ENCODE data around the gene CRISP3.
"Not testable (repeated sequence)": the region's sequence is repeated elsewhere in the genome, so short reads cannot be mapped to it uniquely, and the experiment has no call there.

Gene CRISP3, protein sequence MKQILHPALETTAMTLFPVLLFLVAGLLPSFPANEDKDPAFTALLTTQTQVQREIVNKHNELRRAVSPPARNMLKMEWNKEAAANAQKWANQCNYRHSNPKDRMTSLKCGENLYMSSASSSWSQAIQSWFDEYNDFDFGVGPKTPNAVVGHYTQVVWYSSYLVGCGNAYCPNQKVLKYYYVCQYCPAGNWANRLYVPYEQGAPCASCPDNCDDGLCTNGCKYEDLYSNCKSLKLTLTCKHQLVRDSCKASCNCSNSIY

DNA sequence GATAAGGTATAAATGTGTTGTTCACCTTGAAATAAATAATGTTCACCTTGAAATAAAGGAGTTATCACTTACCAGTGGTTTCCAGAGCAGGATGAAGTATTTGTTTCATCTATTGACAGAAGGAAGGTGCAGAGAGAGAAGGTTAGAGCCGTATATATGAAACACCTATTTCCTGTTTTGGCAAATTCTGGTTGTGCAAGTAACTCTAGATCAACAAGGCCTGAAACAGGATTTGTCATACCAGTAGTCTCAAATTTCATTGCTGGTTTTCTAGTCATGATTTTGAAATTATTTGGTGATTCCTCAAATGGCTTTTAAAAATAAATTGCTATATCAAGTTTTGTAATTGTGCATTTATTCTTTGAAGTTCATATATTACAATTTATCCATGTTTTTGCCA lies at the start of gene CRISP3:
Gene CRISP3, minus strand, starts transcription at position 130 of the 400 bp plus-strand sequence. Its CDS starts 21 bp downstream, at position 109.
- no peak for DNase-seq

DNA sequence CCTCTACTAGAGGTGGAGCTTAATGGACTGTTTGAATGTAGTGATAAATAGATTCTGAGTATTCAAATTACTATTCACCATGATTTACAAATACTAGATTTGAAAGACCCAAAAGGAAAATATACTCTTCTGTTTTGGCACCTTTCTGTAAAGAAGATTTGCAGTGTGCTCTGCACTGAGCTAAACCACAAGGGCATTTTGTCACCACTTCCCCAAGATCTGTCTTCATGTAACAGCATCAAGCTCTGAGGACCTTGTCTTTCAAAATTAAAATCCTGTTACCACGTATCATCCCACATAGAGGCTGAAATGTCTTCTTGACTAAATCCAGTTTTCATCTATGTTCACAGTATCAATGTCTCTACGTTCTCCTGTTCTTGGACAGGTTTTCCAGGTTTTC lies 46.2 kb upstream of the CRISP3 start:
- DNase-seq = no peak

DNA sequence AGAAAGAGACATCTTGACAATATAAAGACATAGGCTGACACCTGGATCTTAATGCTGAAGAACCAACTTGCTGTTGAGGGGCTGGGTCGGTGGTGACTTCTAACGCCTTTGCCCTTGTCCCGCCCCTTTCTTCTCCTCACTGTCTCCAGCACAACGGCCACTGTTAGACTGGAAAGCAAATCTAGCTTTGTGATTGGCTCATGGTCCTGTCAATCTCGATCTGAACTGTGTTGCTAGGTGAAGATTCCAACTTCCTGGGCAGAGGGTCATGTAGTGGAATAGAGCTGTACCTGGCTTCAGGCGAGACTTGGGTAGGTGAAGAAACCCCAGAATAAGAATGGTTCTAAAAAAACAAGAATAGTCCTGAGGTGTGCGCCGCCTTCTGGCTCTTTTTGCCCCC lies 43.0 kb upstream of the CRISP3 start, which contains the start of gene PGK2:
Gene PGK2, minus strand, starts transcription at position 110 of the 400 bp plus-strand sequence. Its CDS starts 98 bp downstream, at position 12.
- no peak for DNase-seq

DNA sequence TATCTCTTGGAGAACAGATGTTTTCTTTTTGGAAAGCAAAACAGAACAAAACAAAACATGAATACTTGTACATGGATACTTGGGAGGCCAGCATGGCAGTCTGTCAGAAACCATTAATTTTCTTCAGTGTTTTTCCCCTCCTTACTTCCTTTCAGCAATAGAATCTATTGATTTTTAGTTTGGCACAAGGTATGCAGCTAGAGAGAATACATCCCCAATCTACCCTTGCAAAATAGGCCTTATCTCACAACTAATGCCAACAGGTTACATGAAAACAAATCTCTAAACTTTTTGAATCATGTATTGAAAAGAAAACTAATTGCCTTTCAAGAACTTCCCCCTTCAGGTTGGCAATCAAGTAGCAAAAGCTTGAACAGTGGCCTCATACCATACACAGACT lies 40.1 kb upstream of the CRISP3 start:
- DNase-seq = no peak

DNA sequence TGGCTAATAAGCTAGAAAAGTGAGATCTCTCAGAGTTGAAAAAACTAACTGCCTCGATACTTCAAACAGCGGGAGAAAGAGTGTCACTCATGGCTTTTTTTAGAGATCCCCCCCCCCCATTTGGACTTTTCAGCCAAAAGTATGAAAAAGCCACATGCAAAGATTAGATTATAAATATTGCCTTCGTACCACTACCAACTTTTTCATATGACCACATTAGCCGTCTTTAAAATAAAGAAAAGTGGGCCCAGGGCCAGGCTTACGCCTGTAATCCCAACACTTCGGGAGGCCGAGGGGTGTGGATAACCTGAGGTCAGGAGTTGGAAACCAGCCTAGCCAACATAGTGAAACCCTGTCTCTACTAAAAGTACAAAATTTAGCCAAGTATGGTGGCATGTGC lies 38.5 kb upstream of the CRISP3 start:
- DNase-seq = no peak

DNA sequence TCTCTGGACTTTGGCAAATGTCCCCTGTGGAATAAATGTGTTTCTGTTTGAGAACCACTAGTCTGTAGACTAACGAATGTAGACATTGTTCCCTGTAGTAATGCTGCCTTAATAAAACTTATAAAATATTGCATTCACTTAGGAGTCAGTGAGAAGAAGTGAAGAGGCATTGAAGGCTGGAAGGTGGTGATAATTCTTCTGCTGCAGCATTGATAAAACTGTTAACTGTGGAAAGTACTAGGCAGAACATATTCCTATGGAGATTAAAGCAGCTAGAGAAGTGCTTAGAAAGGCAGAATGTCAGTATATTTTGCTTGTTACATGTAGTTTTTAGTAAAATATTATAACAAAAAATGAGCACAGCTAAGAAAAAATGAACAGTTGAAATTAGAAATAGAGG lies 38.1 kb upstream of the CRISP3 start:
- DNase-seq = no peak

DNA sequence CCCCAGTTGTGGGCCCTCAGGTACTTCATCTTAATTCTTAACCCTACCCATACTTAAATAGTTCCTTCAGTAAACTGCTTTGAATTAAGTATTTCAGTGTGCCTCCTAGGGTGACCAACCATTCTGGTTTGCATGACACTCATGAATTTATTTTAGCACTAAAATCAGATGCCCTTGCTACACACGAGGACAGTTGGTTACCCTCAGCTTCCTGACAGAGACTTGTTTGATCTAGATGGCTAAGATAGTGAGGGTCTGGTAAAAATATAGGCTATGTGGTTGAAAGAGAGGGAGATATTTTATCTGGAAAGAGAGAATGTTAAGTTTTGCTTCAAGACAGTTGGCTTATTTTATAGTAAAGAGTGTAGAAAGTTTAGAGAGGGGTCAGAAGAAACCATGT lies 32.3 kb upstream of the CRISP3 start:
- no peak for DNase-seq

DNA sequence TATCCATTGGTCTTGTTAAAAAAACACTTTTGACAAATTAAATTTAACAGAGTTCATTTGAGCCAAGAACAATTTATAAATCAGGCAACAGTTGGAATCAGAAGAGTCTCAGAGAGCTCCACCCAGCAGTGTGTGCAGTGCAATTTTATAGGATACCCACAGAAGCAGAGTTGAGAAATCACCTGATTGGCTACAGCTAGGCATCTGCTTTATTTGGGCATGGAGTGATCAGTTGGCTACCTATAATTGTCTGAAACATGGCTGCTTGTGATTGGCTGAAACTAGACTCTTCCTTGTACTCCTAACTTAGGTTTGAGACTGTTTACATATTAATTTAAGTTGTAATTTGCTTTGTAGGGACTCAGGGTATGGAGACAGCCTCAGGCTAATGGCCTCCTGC lies 30.9 kb upstream of the CRISP3 start:
- DNase-seq = no peak

DNA sequence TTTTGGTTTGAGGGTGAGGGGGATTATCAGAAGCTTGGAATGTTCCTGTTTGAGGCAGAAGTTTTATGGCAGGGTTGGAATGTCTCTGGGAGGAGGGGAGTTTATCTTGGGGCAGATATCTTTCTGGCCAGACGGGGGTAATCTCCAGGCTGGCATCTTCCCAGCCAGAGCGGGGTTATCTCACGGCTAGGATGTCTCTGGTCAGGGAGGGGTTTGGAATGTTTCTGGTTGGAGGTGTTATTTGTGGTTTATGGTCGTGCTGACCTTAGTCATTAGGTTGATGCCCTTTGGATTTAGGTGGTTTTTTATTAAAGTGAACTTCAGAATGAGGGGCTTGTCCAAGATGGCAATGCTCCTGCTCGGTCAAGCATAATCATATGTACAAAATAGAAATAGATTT lies 28.1 kb upstream of the CRISP3 start:
- DNase-seq = no peak

DNA sequence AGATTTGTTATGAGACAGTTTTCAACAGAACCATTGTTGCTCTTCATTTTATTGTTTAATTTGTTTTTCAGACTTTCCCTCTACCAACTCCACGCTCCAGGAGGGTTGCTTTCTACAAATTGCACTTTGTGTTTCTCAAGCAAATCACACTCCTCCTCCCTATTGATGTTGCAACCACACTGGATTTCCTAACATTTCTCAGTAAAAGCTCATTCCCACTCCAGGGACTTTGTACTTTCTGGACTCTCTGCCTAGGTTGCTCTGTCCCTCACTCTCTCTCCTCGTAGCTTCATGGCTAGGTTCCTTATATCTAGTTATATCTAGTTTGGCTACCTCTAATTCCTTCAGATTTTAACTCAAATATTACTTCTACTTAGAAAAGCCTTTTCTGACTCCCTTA lies 22.6 kb upstream of the CRISP3 start:
- no peak for DNase-seq

DNA sequence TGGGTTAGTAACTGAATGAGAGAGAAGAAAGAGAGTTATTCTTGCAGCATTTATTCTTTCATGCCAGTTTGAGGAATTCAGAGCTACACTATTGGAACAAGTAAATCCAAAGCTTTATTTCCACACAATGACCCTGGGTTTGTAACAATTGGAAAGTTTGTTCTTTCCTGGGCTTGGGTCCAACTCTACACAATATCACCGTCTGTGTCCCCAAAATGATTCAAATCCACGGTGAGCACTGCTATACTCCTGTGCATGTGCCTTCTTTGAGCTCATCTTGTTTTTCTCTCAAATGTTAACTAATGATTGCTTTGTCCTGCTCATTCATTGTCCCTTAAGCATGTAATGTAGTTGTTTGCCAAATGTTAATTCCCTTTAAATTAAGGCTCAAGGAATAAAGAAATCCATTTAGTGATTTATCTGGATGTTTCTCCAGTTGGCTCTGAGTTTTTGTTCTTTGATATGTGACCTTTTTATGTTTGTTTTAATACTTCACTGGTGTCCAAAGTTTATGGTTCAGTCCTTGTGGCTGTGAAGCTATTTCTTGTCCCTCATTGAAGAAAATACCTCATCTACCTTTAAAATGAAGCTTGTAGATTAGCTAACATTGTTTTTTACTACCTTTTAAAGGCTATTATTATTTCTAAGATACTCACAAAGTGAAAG lies 20.5 kb upstream of the CRISP3 start:
- no peak for DNase-seq

DNA sequence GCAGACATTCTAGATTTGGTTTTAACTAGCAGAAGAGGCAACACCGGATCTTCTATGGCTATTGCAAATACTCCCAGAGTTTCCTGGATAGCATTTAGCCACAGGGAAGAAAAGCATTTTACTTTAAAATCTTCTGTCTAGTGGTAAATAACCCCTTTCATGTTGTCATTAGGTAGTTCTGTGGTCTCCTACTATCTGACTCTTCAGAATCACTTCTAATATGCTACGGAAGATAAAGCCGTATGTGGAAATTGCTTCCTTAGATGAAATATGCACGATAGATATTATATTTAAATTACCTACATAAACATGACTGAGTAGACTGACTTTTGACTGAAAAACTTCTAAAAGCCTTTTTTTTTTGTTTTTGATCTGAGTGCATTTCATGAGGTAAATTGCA lies 759 bp downstream of the CRISP3 start:
- no peak for DNase-seq

DNA sequence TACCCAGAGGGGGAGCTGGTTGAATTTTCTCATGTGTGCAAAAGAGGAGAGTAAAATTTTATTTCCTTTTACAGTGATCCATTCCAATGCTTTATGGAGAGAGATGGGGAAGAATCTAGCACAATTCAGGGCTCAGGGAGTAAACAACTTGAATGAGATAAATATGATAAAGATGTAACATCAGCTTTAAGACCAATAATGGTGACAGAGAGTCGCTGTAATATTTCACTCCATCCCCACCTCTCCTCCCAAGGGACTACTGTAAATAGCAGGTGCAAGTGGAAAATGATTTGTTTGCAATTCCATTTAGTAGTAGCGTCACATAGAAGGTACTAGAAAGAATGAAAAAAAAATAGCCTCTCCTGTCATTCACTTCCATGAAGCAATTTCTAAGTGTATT lies 4.8 kb downstream of the CRISP3 start:
- no peak for DNase-seq

DNA sequence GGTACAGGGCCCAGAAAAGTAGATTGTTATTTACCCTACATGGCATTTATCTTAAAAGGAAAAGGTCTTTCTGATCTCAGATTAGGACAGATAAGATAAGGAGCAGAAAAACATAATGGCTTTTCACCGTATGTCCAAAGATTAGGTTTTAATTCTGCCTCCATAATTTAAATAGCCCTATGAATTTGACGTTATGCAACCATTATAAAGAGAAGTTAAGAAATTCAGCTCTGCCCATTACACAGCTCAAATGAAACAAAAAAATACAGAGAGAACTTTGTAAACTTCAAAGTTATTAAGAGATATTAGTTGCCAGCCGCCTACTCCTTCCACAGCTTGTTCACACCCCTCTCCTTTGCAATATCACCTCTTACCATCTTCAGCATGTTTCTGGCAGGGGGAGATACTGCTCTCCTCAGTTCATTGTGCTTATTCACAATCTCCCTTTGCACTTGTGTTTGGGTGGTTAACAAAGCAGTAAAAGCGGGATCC lies 8.1 kb downstream of the CRISP3 start:
- DNase-seq = no peak

DNA sequence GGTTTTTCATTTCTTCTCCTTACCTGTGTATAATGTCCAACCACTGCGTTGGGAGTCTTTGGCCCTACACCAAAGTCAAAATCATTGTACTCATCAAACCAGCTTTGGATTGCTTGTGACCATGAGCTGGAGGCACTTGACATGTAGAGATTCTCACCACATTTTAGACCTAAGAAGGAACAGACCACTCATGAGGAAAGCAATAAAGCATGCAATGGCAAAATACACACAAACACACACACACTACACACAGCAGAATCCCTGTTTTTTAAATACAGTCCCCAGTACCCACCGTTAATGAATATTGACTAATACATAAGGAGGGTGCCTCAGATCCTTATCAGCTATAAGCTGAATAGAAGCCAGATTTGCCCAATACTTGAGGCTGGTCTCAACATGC lies 10.5 kb downstream of the CRISP3 start:
- DNase-seq = no peak

DNA sequence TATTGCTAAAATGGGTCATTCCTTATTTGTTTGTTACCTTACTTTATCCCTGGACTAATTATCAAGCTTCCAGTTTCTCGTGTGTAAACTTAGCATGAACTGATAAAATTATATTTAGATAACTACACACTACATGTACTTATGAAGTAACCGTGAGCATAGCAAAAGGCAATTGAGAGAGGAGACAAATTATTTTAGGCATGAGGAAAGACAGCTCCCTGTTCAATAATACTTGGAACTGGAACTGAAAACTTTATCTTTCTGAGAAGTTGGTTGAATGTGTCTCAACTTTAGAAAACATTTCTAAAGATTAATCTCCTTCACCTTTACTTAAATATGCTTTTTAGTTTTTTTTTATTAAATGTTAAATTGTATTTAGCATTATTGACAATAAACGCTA lies 11.4 kb downstream of the CRISP3 start:
- DNase-seq = no peak

DNA sequence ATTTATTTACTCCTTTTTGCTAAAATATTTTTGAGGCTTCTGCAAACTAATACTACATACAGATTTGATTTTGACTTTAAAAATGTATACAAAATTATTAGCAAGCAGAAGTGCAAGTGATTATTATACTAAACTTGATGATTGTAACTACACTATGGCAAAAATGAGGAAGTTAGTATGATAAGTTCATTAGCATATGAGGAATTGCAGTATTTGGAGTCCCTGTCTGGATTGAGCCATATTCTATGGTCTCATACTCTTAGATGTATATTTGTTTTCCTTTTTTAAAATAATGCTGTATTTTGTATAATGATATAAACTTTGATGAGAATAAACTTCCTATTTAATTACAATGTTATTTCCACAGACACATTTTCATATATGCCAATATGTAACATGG lies 13.9 kb downstream of the CRISP3 start:
- DNase-seq = no peak

DNA sequence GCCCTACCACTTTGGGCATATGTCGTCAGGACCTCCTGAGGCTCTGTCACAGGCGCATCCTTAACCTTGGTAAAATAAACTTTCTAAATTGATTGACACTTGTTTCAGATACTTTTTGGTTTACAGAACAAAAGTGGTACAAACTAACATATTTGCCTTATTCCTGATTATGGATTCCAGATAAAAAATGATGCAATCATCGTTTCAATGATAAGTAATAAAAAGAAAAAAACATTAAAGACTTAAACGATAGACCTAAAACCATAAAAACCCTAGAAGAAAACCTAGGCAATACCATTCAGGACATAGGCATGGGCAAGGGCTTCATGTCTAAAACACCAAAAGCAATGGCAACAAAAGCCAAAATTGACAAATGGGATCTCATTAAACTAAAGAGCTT lies 20.3 kb downstream of the CRISP3 start:
- DNase-seq = not testable (repeated sequence)

DNA sequence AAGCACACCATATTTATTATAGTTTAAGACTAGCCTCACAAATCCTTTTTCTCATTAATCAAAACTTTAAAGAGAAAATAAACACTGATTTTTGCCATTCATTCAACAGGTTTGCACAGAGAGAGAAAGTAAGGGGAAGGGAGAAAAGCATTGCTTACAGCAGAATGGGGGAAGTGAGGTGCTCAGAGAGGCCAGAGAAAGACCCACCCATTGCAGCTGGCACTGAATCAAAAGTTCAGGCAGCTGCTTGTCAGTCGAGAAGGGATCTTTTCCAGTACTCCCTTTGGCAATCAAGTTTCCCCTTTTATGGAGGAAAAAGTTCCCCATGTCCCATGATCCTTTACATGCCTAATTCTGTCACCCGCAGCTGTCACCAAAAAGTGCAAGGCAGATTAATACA lies 22.9 kb downstream of the CRISP3 start:
- DNase-seq = no peak

DNA sequence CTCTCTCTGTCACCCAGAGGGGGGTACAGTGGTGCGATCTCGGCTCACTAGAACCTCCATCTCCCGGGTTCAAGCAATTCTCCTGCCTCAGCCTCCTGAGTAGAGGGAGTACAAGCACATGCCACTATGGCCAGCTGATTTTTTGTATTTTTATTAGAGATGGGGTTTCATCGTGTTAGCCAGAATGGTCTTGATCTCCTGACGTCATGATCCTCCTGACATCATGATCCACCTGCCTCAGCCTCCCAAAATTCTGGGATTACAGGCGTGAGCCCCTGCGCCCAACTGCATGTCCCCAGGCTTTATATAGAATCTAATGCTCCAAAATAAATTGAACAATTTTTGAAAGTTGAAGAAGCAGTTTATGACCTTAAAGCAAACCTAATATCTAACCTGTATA lies 23.8 kb downstream of the CRISP3 start:
- no peak for DNase-seq

DNA sequence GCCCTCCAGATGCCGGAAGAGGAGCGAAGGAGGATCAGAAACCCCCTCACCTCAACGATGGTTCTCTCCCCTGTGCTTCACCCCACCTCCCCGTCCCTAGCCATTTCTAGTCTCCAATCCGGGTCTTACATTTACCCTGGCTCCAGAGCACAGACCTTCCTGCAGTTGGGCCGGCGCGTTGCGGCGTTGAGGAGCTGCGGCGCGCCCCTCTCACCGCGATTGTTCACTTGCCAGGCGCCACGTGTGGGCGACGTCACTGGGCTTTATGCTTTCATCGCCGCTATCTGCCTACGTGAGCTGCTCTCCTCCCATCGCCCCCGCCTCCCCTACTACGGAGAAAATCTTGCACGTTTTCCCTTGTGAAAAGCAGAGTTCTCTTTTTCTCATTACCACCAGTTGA lies 30.8 kb downstream of the CRISP3 start, which contains the start of gene CRISP2:
Gene CRISP2, minus strand, starts transcription at position 198 of the 400 bp plus-strand sequence. CDS start 4,347 bp downstream, outside the sequence.
- DNase-seq = no peak

DNA sequence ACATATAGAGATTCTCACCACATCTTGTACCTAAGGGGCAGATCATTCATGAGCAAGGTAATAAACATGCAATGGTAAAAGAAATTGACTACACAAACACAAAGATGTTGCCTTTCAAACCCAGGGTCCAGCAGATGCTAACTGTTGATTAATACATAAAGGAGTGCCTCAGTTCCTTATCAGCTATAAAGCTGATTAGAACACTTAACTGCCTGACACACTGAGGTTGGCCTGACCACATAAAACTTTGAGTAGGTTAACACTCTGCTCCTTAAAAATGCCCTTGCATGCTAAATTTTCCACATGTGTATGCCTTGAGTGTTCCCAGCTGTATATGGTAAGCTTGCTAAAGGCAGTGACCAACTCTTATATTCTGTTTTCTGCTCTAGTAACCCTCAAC lies 45.7 kb downstream of the CRISP3 start:
- DNase-seq = no peak

DNA sequence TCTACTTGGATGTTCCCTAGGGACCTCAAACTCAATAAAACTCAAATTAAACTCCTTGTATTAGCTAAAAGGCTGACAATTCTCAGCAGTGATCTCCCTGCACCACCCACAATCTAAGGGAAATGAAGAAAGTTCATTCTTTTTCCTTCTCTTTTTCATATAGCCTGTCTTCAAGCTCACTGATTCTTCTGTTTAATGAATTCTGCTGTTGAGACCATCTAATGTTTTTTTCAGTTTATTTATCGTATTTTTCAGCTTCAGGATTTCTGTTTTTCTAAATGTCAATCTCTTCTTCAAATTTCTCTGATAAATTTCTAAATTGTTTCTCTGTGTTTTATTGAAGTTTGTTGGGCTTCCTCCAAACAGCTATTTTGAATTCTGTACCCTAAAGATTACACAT lies 50.7 kb downstream of the CRISP3 start:
- DNase-seq = no peak

DNA sequence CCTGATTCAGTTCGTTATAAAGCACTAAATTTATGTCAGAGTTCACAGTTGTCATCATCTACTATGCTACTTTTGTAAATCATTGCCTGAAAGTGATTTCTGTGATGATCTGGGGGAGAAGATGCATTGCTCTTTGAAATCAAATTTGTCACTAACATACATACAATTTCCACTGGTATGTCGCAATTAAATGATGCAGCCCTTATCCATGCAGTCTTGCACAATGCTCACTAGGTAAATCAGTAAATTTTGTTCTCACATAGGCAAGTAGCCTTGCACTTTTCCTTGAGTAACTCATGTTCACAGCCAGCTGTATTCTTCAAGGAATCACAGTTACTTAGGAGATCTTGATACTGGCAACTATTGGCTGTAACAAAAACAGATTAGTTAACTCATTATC lies 51.7 kb downstream of the CRISP3 start:
- DNase-seq = no peak
